Stimulated activated memory B cell treated with anti-CD40 and anti-IgM and Interleukin-4, amounts not matched to agents 10 μg/mL and 1 μg/mL and 100 μg/mL, for 72 hours (primary cell): Measurements from ENCODE around the gene GRK2.
"Not testable (repeated sequence)": the region's sequence is repeated elsewhere in the genome, so short reads cannot be mapped to it uniquely, and the experiment has no call there.

ENCODE experiments used
- ATAC-seq: fragments of 150-1000 bp; cut with Tn5 transposase; 2 replicates; pipeline ENCODE4 v1.10.0; 2021
- H3K27ac Mint-ChIP-seq: one replicate; pipeline ENCODE4 v1.8.0; 2022; ENCODE audit warnings: mild to moderate bottlenecking, mixed read lengths
- H3K27me3 Mint-ChIP-seq: one replicate; pipeline ENCODE4 v1.8.0; 2022; ENCODE audit warnings: mixed read lengths
- H3K36me3 Mint-ChIP-seq: one replicate; pipeline ENCODE4 v1.8.0; 2022; ENCODE audit warnings: mixed read lengths
- H3K4me1 Mint-ChIP-seq: one replicate; pipeline ENCODE4 v1.8.0; 2022; ENCODE audit warnings: mixed read lengths
- H3K4me3 Mint-ChIP-seq: one replicate; pipeline ENCODE4 v1.8.0; 2022; ENCODE audit warnings: mild to moderate bottlenecking, moderate library complexity, mixed read lengths
- H3K9me3 Mint-ChIP-seq: one replicate; pipeline ENCODE4 v1.8.0; 2022; ENCODE audit warnings: mixed read lengths

GRK2 gene

GRCh38 chr11:67247946-67248550 lies 18.2 kb upstream of the GRK2 start:
- H3K27me3 Mint-ChIP-seq: no peaks in the 10 kb centered on the region
- H3K36me3 Mint-ChIP-seq: peaks cover 72% of the 10 kb centered on the region

GRCh38 chr11:67248653-67249052 lies 17.6 kb upstream of the GRK2 start:
- Mint-ChIP-seq H3K4me3 (no peak overlapping the region), H3K27me3 (no peaks in the 10 kb centered on the region), H3K36me3 (peaks cover 72% of the 10 kb centered on the region), H3K9me3 (no peaks in the 10 kb centered on the region), H3K27ac (no peak overlapping the region), H3K4me1 (peaks cover 27% of the 10 kb centered on the region)
- ATAC-seq: no peak

More at GRCh38 chr11:67247946-67248550, 18.2 kb upstream of the GRK2 start:
- no peak overlapping the region for H3K27ac Mint-ChIP-seq
- H3K4me1 Mint-ChIP-seq: peaks cover 33% of the 10 kb centered on the region
- ATAC-seq: no peak
- H3K9me3 Mint-ChIP-seq: no peaks in the 10 kb centered on the region
- H3K4me3 Mint-ChIP-seq: no peak overlapping the region

GRCh38 chr11:67250059-67251043 lies 15.9 kb upstream of the GRK2 start:
- H3K4me3 Mint-ChIP-seq: no peak overlapping the region
- H3K27me3 Mint-ChIP-seq: no peaks in the 10 kb centered on the region
- H3K27ac Mint-ChIP-seq: no peak overlapping the region
- H3K36me3 Mint-ChIP-seq: peaks cover 74% of the 10 kb centered on the region
- peaks cover 21% of the 10 kb centered on the region for H3K4me1 Mint-ChIP-seq
- no peaks in the 10 kb centered on the region for H3K9me3 Mint-ChIP-seq
- ATAC-seq: no peak

- H3K27me3 Mint-ChIP-seq: no peaks in the 10 kb centered on the region
These were observed 14.4 kb upstream of the GRK2 start for GRCh38 chr11:67251841-67252240.

GRCh38 chr11:67252831-67253239 lies 13.4 kb upstream of the GRK2 start:
- H3K4me1 Mint-ChIP-seq: peaks cover 20% of the 10 kb centered on the region
- no peaks in the 10 kb centered on the region for H3K9me3 Mint-ChIP-seq
- no peak overlapping the region for H3K27ac Mint-ChIP-seq
- ATAC-seq: peak; percentile 63
- peaks cover 66% of the 10 kb centered on the region for H3K36me3 Mint-ChIP-seq
- H3K4me3 Mint-ChIP-seq: no peak overlapping the region
- H3K27me3 Mint-ChIP-seq: no peaks in the 10 kb centered on the region

More at GRCh38 chr11:67251841-67252240, 14.4 kb upstream of the GRK2 start:
- Mint-ChIP-seq H3K4me3 (no peak overlapping the region), H3K36me3 (peaks cover 66% of the 10 kb centered on the region), H3K4me1 (peaks cover 20% of the 10 kb centered on the region), H3K9me3 (no peaks in the 10 kb centered on the region), H3K27ac (peak overlapping the region; percentile 64)
- ATAC-seq: no peak

GRCh38 chr11:67253872-67254624 lies 12.2 kb upstream of the GRK2 start:
- ATAC-seq: no peak
- Mint-ChIP-seq H3K4me3 (no peak overlapping the region), H3K9me3 (no peaks in the 10 kb centered on the region), H3K4me1 (peaks cover 20% of the 10 kb centered on the region), H3K36me3 (peaks cover 54% of the 10 kb centered on the region), H3K27me3 (no peaks in the 10 kb centered on the region), H3K27ac (no peak overlapping the region)

GRCh38 chr11:67254798-67255197 lies 11.5 kb upstream of the GRK2 start:
- ATAC-seq: no peak
- no peak overlapping the region for H3K27ac Mint-ChIP-seq
- H3K36me3 Mint-ChIP-seq: peaks cover 46% of the 10 kb centered on the region
- no peaks in the 10 kb centered on the region for H3K27me3 Mint-ChIP-seq
- no peak overlapping the region for H3K4me3 Mint-ChIP-seq
- no peaks in the 10 kb centered on the region for H3K9me3 Mint-ChIP-seq
- peaks cover 14% of the 10 kb centered on the region for H3K4me1 Mint-ChIP-seq

- Mint-ChIP-seq H3K4me3 (no peak overlapping the region), H3K36me3 (peaks cover 41% of the 10 kb centered on the region), H3K4me1 (peaks cover 13% of the 10 kb centered on the region), H3K9me3 (no peaks in the 10 kb centered on the region), H3K27ac (no peak overlapping the region), H3K27me3 (no peaks in the 10 kb centered on the region)
- ATAC-seq: no peak
These were observed 10.9 kb upstream of the GRK2 start for GRCh38 chr11:67255353-67255752.

- Mint-ChIP-seq H3K36me3 (peaks cover 36% of the 10 kb centered on the region), H3K4me1 (peaks cover 18% of the 10 kb centered on the region), H3K27ac (no peak overlapping the region), H3K27me3 (no peaks in the 10 kb centered on the region), H3K9me3 (no peaks in the 10 kb centered on the region), H3K4me3 (no peak overlapping the region)
- ATAC-seq: no peak
These were observed 10.4 kb upstream of the GRK2 start for GRCh38 chr11:67255864-67256263.

- peaks cover under 1% of the 10 kb centered on the region for H3K27me3 Mint-ChIP-seq
- H3K4me3 Mint-ChIP-seq: no peak overlapping the region
- H3K4me1 Mint-ChIP-seq: peaks cover 22% of the 10 kb centered on the region
- ATAC-seq: no peak
- no peaks in the 10 kb centered on the region for H3K9me3 Mint-ChIP-seq
- no peak overlapping the region for H3K27ac Mint-ChIP-seq
- H3K36me3 Mint-ChIP-seq: peaks cover 35% of the 10 kb centered on the region
These were observed 9.7 kb upstream of the GRK2 start for GRCh38 chr11:67256477-67257135.

GRCh38 chr11:67260406-67260805 lies 5.9 kb upstream of the GRK2 start:
- Mint-ChIP-seq H3K4me3 (no peak overlapping the region), H3K4me1 (peaks cover 45% of the 10 kb centered on the region), H3K9me3 (no peaks in the 10 kb centered on the region), H3K27me3 (peaks cover 7% of the 10 kb centered on the region), H3K27ac (no peak overlapping the region), H3K36me3 (peaks cover 6% of the 10 kb centered on the region)
- ATAC-seq: no peak

- H3K27ac Mint-ChIP-seq, ATAC-seq, H3K9me3 Mint-ChIP-seq, H3K27me3 Mint-ChIP-seq, H3K36me3 Mint-ChIP-seq: not testable (repeated sequence)
- Mint-ChIP-seq H3K4me3 (peak overlapping the region; percentile 55), H3K4me1 (peaks cover 47% of the 10 kb centered on the region)
These were observed 5.2 kb upstream of the GRK2 start for GRCh38 chr11:67260885-67261639.

GRCh38 chr11:67261640-67261945 lies 4.7 kb upstream of the GRK2 start:
- Mint-ChIP-seq H3K36me3 (no peaks in the 10 kb centered on the region), H3K4me1 (peaks cover 48% of the 10 kb centered on the region), H3K27ac (no peak overlapping the region), H3K4me3 (no peak overlapping the region), H3K9me3 (no peaks in the 10 kb centered on the region), H3K27me3 (peaks cover 7% of the 10 kb centered on the region)
- ATAC-seq: no peak

GRCh38 chr11:67261946-67262681 lies 4.2 kb upstream of the GRK2 start:
- H3K36me3 Mint-ChIP-seq: peaks cover 3% of the 10 kb centered on the region
- peak overlapping the region; percentile 73 for H3K27ac Mint-ChIP-seq
- peaks cover 48% of the 10 kb centered on the region for H3K4me1 Mint-ChIP-seq
- H3K9me3 Mint-ChIP-seq: no peaks in the 10 kb centered on the region
- peak overlapping the region; percentile 33 for H3K4me3 Mint-ChIP-seq
- ATAC-seq: no peak
- H3K27me3 Mint-ChIP-seq: peaks cover 7% of the 10 kb centered on the region
